ENCODE data around the gene HSF4.

DNA sequence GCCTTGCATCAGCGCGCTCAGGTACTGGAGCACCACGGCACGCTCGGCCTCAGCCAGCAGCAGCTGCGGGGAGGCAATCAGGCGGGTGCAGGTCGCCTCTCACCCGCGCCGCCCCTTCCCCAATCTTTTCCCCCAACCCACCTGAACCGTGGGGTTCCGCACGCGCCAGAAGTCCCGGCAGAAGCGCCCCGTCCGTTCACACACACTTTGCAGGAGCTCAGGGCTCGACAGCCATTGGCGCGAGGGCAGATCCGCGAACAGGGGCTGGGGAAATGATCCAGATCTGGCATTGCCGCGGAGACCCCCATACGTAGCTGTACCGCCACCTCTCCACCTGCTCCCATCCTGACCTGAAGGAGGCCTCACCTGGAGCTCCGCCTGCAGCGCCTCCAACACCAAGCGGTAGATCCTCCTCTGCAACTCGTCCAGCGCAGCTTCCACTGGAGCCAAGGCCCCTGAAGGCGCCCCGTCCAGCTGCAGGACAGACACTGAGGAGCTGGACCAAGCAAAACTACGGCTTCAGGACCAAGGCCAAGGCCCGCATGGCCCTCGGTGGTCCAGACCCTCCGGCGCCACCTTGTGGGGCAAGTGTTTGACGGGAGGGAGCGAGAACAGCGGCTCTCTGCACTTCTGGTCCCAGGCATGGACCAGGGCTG, 20.6 kb downstream of the HSF4 start:
- TF ChIP-seq, protein P1, sequence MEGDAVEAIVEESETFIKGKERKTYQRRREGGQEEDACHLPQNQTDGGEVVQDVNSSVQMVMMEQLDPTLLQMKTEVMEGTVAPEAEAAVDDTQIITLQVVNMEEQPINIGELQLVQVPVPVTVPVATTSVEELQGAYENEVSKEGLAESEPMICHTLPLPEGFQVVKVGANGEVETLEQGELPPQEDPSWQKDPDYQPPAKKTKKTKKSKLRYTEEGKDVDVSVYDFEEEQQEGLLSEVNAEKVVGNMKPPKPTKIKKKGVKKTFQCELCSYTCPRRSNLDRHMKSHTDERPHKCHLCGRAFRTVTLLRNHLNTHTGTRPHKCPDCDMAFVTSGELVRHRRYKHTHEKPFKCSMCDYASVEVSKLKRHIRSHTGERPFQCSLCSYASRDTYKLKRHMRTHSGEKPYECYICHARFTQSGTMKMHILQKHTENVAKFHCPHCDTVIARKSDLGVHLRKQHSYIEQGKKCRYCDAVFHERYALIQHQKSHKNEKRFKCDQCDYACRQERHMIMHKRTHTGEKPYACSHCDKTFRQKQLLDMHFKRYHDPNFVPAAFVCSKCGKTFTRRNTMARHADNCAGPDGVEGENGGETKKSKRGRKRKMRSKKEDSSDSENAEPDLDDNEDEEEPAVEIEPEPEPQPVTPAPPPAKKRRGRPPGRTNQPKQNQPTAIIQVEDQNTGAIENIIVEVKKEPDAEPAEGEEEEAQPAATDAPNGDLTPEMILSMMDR (IDR thresholded peaks at IDR 0.05) = peak; percentile 83 to 94 (median 88)
- TF ChIP-seq POLR2A (IDR thresholded peaks at IDR 0.05) = no peak
